Measurements from ENCODE around the gene ZBTB32. TPM values are rescaled to one million over a fixed set of nuclear protein-coding genes. Genes with fewer than 3 reads are reported as not detected.
"Not testable (repeated sequence)": the region's sequence is repeated elsewhere in the genome, so short reads cannot be mapped to it uniquely, and the experiment has no call there.

Gene ZBTB32
- total and polyA plus RNA-seq, 3 donors from 2014 or later, result 26.1 to 125 (median 32.5) TPM

GRCh38 chr19:35722897-35723296, 18.5 kb downstream of the ZBTB32 start:
- no peaks in the 10 kb centered on the region for H3K27me3 ChIP-seq
- H3K9me3 ChIP-seq, result no peaks in the 10 kb centered on the region
- intact Hi-C loops (cut with DNase I; ENCODE audit: low total_unique reads), result no loop called here
- no peak overlapping the region for H3K4me3 ChIP-seq
- H3K27ac ChIP-seq, result no peak overlapping the region
- H3K4me1 ChIP-seq, result peaks cover 15% of the 10 kb centered on the region
- no peaks in the 10 kb centered on the region for H3K36me3 ChIP-seq (ENCODE audit: low read depth, missing control alignments)
- TF ChIP-seq POLR2A (IDR thresholded peaks at IDR 0.05) (no peak), CTCF (IDR thresholded peaks at IDR 0.05) (no peak)
- WGBS, 2 donors, result 93 to 94% methylated on average over 14 to 16 of the region's 16 CpGs
- no peak for DNase-seq

GRCh38 chr19:35723671-35724070, 19.3 kb downstream of the ZBTB32 start:
- no peak for TF ChIP-seq POLR2A (IDR thresholded peaks at IDR 0.05)
- TF ChIP-seq CTCF (IDR thresholded peaks at IDR 0.05), result no peak
- H3K4me3 ChIP-seq, result no peak overlapping the region
- 95 to 98% methylated on average over 18 to 24 of the region's 24 CpGs for WGBS, 2 donors
- H3K27me3 ChIP-seq, result no peaks in the 10 kb centered on the region
- DNase-seq, result no peak
- intact Hi-C loops (cut with DNase I; ENCODE audit: low total_unique reads), result no loop called here
- no peak overlapping the region for H3K27ac ChIP-seq
- H3K4me1 ChIP-seq, result peaks cover 15% of the 10 kb centered on the region
- no peaks in the 10 kb centered on the region for H3K36me3 ChIP-seq (ENCODE audit: low read depth, missing control alignments)
- H3K9me3 ChIP-seq, result no peaks in the 10 kb centered on the region

GRCh38 chr19:35724132-35724531, 19.8 kb downstream of the ZBTB32 start:
- H3K27ac ChIP-seq; intact Hi-C loops (cut with DNase I; ENCODE audit: low total_unique reads); H3K4me3 ChIP-seq; H3K27me3 ChIP-seq; H3K9me3 ChIP-seq; H3K36me3 ChIP-seq (ENCODE audit: low read depth, missing control alignments); DNase-seq: not testable (repeated sequence)
- WGBS, 2 donors, result 88 to 92% methylated on average over 7 of the region's 7 CpGs
- peaks cover 11% of the 10 kb centered on the region for H3K4me1 ChIP-seq

DNA sequence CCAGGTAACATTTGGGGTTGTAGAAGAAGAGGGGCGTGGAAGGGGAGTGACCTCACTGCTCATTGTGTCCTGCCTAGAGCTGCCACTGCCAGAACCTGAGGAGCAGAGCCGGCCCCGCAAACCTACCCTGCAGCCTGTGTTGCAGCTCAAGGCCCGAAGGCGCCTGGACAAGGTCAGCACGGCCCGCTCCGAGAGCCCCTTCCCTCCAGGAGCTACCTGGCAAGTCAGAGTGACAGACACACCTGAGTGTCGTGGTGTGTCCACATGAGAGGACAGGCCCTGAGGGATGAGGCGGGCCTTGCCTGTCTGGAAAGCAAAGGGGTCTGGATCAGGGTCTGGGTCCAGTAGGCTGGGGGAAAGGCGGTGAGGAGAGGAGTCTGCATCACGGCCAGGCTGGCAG, 20.2 kb downstream of the ZBTB32 start:
- TF ChIP-seq CTCF (IDR thresholded peaks at IDR 0.05) (no peak), POLR2A (IDR thresholded peaks at IDR 0.05) (no peak)
- no peak overlapping the region for H3K27ac ChIP-seq
- H3K4me1 ChIP-seq, result peaks cover 7% of the 10 kb centered on the region
- no peaks in the 10 kb centered on the region for H3K36me3 ChIP-seq (ENCODE audit: low read depth, missing control alignments)
- no peak for DNase-seq
- H3K4me3 ChIP-seq, result no peak overlapping the region
- no peaks in the 10 kb centered on the region for H3K27me3 ChIP-seq
- intact Hi-C loops (cut with DNase I; ENCODE audit: low total_unique reads), result no loop called here
- no peaks in the 10 kb centered on the region for H3K9me3 ChIP-seq
- WGBS, 2 donors, result 92 to 97% methylated on average over 12 of the region's 12 CpGs

GRCh38 chr19:35725216-35725861, 21.0 kb downstream of the ZBTB32 start:
- TF ChIP-seq CTCF (IDR thresholded peaks at IDR 0.05), result no peak
- no peak for TF ChIP-seq POLR2A (IDR thresholded peaks at IDR 0.05)
- no peak for DNase-seq
- Histone ChIP-seq H3K27ac (no peak overlapping the region), H3K4me3 (no peak overlapping the region), H3K36me3 (ENCODE audit: low read depth, missing control alignments) (no peaks in the 10 kb centered on the region), H3K4me1 (no peaks in the 10 kb centered on the region), H3K9me3 (no peaks in the 10 kb centered on the region), H3K27me3 (no peaks in the 10 kb centered on the region)
- 94% methylated on average over 20 to 23 of the region's 23 CpGs for WGBS, 2 donors
- intact Hi-C loops (cut with DNase I; ENCODE audit: low total_unique reads), result no loop called here
